OCI-LY7 (cell line): Measurements from ENCODE around the gene POLR3F. TPM values are rescaled to one million over a fixed set of nuclear protein-coding genes. Genes with fewer than 3 reads are reported as not detected.

Experiments used
- BruUV-seq: library from RNA; stranded (reverse); fragments of 400-500 nt; replicated peaks from 2 replicates; lab custom pipeline; 2021; lab: Mats Ljungman, UMichigan
- CTCF ChIA-PET: fragments of 300-600 bp; sonication (Branson Sonifier 250); formaldehyde crosslinking; loops from one replicate; lab custom pipeline; 2022; ENCODE audit warnings: antibody characterized with exemption; ENCODE audit not compliant: unreplicated experiment; lab: Charles Lee
- POLR2A ChIA-PET: fragments of 300-600 bp; sonication (Branson Sonifier 250); formaldehyde crosslinking; loops from one replicate; lab custom pipeline; 2022; ENCODE audit warnings: antibody characterized with exemption; lab: Charles Lee
- DNase-seq: peaks from one replicate; pipeline ENCODE4 v3.0.0-alpha.2; 2015; ENCODE audit warnings: low spot score
- H2AFZ ChIP-seq: fragments of 200-600 bp; sonication (generic), shearing (Covaris generic); 2 replicates; pipeline ENCODE4 v1.6.1; 2014; ENCODE audit warnings: mild to moderate bottlenecking, antibody characterized with exemption, low read length, moderate library complexity
- H3K27ac ChIP-seq: fragments of 200-600 bp; sonication (generic); 2 replicates; pipeline ENCODE4 v1.5.1; 2014; ENCODE audit warnings: mixed run types, low read depth, mild to moderate bottlenecking, moderate library complexity, low read length, inconsistent platforms; ENCODE audit not compliant: poor library complexity, severe bottlenecking
- H3K36me3 ChIP-seq: fragments of 200-600 bp; sonication (generic); 2 replicates; pipeline ENCODE4 v1.6.1; 2014; ENCODE audit warnings: mild to moderate bottlenecking, antibody characterized with exemption, low read length, moderate library complexity, mixed read lengths; ENCODE audit not compliant: insufficient read depth
- H3K4me1 ChIP-seq: fragments of 200-600 bp; sonication (generic); 2 replicates; pipeline ENCODE4 v1.5.1; 2014; ENCODE audit warnings: mild to moderate bottlenecking, low read length; ENCODE audit not compliant: insufficient read depth, poor library complexity, severe bottlenecking
- H3K4me2 ChIP-seq: fragments of 200-600 bp; sonication (generic); 2 replicates; pipeline ENCODE4 v1.6.1; 2014; ENCODE audit warnings: mild to moderate bottlenecking, low read length
- H3K4me3 ChIP-seq: fragments of 200-600 bp; sonication (generic); 2 replicates; pipeline ENCODE4 v1.5.1; 2014; ENCODE audit warnings: mild to moderate bottlenecking, low read depth, low read length; ENCODE audit not compliant: poor library complexity, severe bottlenecking
- H3K79me2 ChIP-seq: fragments of 200-600 bp; sonication (generic); 2 replicates; pipeline ENCODE4 v1.6.1; 2016; ENCODE audit warnings: low read depth, mild to moderate bottlenecking, low read length, moderate library complexity, mixed read lengths; ENCODE audit not compliant: insufficient read depth
- H3K9me2 ChIP-seq: fragments of 200-600 bp; sonication (generic); 2 replicates; pipeline ENCODE4 v1.6.1; 2016; ENCODE audit warnings: mild to moderate bottlenecking, low read length, mixed read lengths; ENCODE audit not compliant: insufficient read depth
- H3K9me3 ChIP-seq: fragments of 200-600 bp; sonication (generic); 2 replicates; pipeline ENCODE4 v1.6.1; 2014; ENCODE audit warnings: mild to moderate bottlenecking, mixed run types, low read length, mixed read lengths
- H4K20me1 ChIP-seq: fragments of 200-600 bp; sonication (generic); 2 replicates; pipeline ENCODE4 v1.6.1; 2014; ENCODE audit warnings: mild to moderate bottlenecking, antibody characterized with exemption, low read length, moderate library complexity, mixed read lengths; ENCODE audit not compliant: insufficient read depth
- EZH2phosphoT487 ChIP-seq: fragments of 200-600 bp; sonication (generic); IDR thresholded peaks from 2 replicates; pipeline ENCODE4 v1.6.1; 2018; ENCODE audit warnings: low read depth, borderline replicate concordance, mild to moderate bottlenecking, mixed run types, antibody characterized with exemption, low read length, moderate library complexity, mixed read lengths
- intact Hi-C: fragments of 100-400 bp; cut with micrococcal nuclease; formaldehyde crosslinking; loops from one replicate; pipeline ENCODE4 v1.10.0; 2022; ENCODE audit not compliant: unreplicated experiment
- total RNA-seq, 2 experiments: library from RNA; depleted of rRNA in 1 of 2; stranded (reverse); fragments of >200 nt in 1 of 2; shearing (Covaris generic) in 1 of 2; gene quantifications; 2 replicates each; pipeline ENCODE4 v1.2.3, GENCODE V29; 2014 to 2022
- TF ChIP-seq, protein P1 (sequence below): fragments of 200-600 bp; sonication (generic); conservative IDR thresholded peaks from 2 replicates; pipeline ENCODE4 v1.5.1; 2014; ENCODE audit warnings: mild to moderate bottlenecking, antibody characterized with exemption, low read length, moderate library complexity, mixed read lengths

Gene POLR3F
- total RNA-seq, 2 experiments from 2014 or later, result 12.3 to 14.9 TPM

GRCh38 chr20:18527339-18527738 lies 60.1 kb downstream of the POLR3F start:
- no peaks in the 10 kb centered on the region for H3K79me2 ChIP-seq
- intact Hi-C loops, result no loop called here
- no peak overlapping the region for H2AFZ ChIP-seq
- ChIA-PET POLR2A (interaction anchor here (1.4 kb wide), 1 partner anchor 43 kb away, joined by 3 read pairs; no protein-coding TSS in a partner anchor), CTCF (no interaction called here)
- no TSS peak for BruUV-seq
- H3K27ac ChIP-seq, result no peak overlapping the region
- no peaks in the 10 kb centered on the region for H3K9me3 ChIP-seq
- DNase-seq, result no peak
- TF ChIP-seq, protein P1, sequence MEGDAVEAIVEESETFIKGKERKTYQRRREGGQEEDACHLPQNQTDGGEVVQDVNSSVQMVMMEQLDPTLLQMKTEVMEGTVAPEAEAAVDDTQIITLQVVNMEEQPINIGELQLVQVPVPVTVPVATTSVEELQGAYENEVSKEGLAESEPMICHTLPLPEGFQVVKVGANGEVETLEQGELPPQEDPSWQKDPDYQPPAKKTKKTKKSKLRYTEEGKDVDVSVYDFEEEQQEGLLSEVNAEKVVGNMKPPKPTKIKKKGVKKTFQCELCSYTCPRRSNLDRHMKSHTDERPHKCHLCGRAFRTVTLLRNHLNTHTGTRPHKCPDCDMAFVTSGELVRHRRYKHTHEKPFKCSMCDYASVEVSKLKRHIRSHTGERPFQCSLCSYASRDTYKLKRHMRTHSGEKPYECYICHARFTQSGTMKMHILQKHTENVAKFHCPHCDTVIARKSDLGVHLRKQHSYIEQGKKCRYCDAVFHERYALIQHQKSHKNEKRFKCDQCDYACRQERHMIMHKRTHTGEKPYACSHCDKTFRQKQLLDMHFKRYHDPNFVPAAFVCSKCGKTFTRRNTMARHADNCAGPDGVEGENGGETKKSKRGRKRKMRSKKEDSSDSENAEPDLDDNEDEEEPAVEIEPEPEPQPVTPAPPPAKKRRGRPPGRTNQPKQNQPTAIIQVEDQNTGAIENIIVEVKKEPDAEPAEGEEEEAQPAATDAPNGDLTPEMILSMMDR, result no peak
- no peak for TF ChIP-seq EZH2phosphoT487
- H3K9me2 ChIP-seq, result no peaks in the 10 kb centered on the region
- H3K4me3 ChIP-seq, result no peak overlapping the region
- H3K4me1 ChIP-seq, result no peaks in the 10 kb centered on the region
- H3K4me2 ChIP-seq, result no peak overlapping the region
- peaks cover 80% of the 10 kb centered on the region for H3K36me3 ChIP-seq
- no peaks in the 10 kb centered on the region for H4K20me1 ChIP-seq

DNA sequence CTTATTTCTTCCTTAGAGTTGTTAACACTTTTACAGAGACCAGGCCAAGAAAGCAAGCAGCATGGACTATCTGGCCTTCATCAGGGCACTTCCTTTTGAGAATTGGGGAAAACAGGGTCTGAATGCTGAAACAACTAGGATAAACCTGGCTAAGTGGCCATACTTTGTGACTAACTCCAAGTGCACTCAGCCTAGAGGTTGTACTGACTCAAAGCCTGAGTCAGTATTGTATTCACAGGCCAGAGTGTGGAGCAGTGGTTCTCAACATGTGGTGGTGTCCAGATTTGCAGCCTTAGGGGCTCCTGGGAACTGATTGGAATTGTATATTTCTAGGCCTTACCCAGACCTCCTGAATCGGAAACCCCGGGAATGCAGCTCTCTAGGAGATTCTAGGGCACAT lies 60.6 kb downstream of the POLR3F start:
- H3K4me1 ChIP-seq, result no peaks in the 10 kb centered on the region
- no TSS peak for BruUV-seq
- no peak overlapping the region for H2AFZ ChIP-seq

DNA sequence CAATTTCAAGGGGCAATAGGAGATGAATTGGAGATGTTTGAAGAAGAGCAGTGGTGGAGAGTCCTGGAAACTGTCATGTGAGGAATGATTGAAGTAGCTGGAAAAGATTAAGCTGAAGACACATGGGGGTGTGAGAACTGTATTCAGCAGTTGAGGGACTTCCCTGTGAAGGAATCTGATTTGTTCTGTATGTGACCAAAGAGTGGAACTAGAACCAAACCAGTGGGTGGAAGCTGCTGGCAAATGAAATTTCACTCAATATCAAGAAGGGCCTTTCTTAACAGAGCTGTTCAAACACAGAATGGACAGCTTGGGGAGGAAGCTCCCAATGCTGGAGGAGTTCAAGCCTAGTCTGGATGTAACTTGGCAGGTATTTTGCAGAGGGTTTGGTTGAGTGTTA lies 61.9 kb downstream of the POLR3F start:
- Histone ChIP-seq H2AFZ (no peak overlapping the region), H3K4me3 (no peak overlapping the region), H3K4me2 (no peak overlapping the region), H3K4me1 (no peaks in the 10 kb centered on the region), H3K36me3 (peaks cover 95% of the 10 kb centered on the region), H3K9me2 (no peaks in the 10 kb centered on the region), H3K9me3 (no peaks in the 10 kb centered on the region), H3K27ac (no peak overlapping the region), H4K20me1 (no peaks in the 10 kb centered on the region), H3K79me2 (no peaks in the 10 kb centered on the region)
- TF ChIP-seq EZH2phosphoT487, result no peak
- TF ChIP-seq, protein P1, result no peak
- no peak for DNase-seq
- CTCF ChIA-PET, result no interaction called here
- POLR2A ChIA-PET, result interaction anchor here (0.5 kb wide), 1 partner anchor 1258 kb away, joined by 3 read pairs; no protein-coding TSS in a partner anchor
- intact Hi-C loops, result no loop called here
- BruUV-seq, result no TSS peak

More for the DNA sequence above, 60.6 kb downstream of the POLR3F start:
- no peaks in the 10 kb centered on the region for H4K20me1 ChIP-seq
- intact Hi-C loops, result no loop called here
- POLR2A ChIA-PET, result interaction anchor here (1.4 kb wide), 1 partner anchor 44 kb away, joined by 3 read pairs; no protein-coding TSS in a partner anchor
- H3K27ac ChIP-seq, result no peak overlapping the region
- H3K4me2 ChIP-seq, result no peak overlapping the region
- H3K36me3 ChIP-seq, result peaks cover 85% of the 10 kb centered on the region
- TF ChIP-seq, protein P1, result no peak
- no peak for TF ChIP-seq EZH2phosphoT487
- H3K79me2 ChIP-seq, result no peaks in the 10 kb centered on the region
- CTCF ChIA-PET, result no interaction called here
- H3K9me3 ChIP-seq, result no peaks in the 10 kb centered on the region
- no peaks in the 10 kb centered on the region for H3K9me2 ChIP-seq
- DNase-seq, result no peak
- no peak overlapping the region for H3K4me3 ChIP-seq
